Gastrocnemius medialis (tissue), 4 donors: ENCODE measurements around the gene TBCK.

ENCODE experiments used
- CTCF ChIP-seq, 5 experiments: fragments of 450-650 bp in 3 of 5; fragments of 200-600 bp in 2 of 5; sonication (generic) in 2 of 5; IDR thresholded peaks in 4 of 5; conservative IDR thresholded peaks in 1 of 5; 1 replicate in 4 of 5; 2 replicates in 1 of 5; pipeline ENCODE4 v1.5.1; 2016 to 2019; ENCODE audit warnings: antibody characterized with exemption in 5 of 5, mild to moderate bottlenecking in 3 of 5, moderate library complexity in 3 of 5
- POLR2A ChIP-seq, 2 donors: fragments of 450-650 bp; IDR thresholded peaks; one replicate each; pipeline ENCODE4 v1.6.1; 2017; ENCODE audit warnings: antibody characterized with exemption in 2 of 2, mild to moderate bottlenecking in 2 of 2, moderate library complexity in 2 of 2

GRCh38 chr4:106140601-106141000, 175.4 kb downstream of the TBCK start:
- TF ChIP-seq CTCF (IDR thresholded peaks at IDR 0.05 in 4 of 5, conservative IDR thresholded peaks at IDR 0.05 in 1 of 5) (no peak), POLR2A (IDR thresholded peaks at IDR 0.05) (no peak)
